Activated CD4-positive, alpha-beta T cell treated with anti-CD3 and anti-CD28 coated beads, Interleukin-10, Interleukin-2, amounts not matched to agents 100 ng/mL and 50 ng/mL, durations not matched to agents 16 hours and 8 hours (primary cell): ENCODE measurements around the gene GNPDA2.
A peak's percentile ranks its signal among the peaks of the same experiment; 100 is the strongest.
"Not testable (repeated sequence)": the region's sequence is repeated elsewhere in the genome, so short reads cannot be mapped to it uniquely, and the experiment has no call there.

ENCODE experiments used
- DNase-seq: peaks from one replicate; pipeline ENCODE4 v3.0.0-alpha.2; 2020

GNPDA2 gene

GRCh38 chr4:44726038-44726871 is at the start of gene GNPDA2:
Gene GNPDA2 (minus strand): TSS chr4:44726556. CDS start chr4:44722207, 4,349 bp downstream.
- DNase-seq: peak; percentile 90

GRCh38 chr4:44772340-44772739 is 46.0 kb upstream of the GNPDA2 start:
- no peak for DNase-seq

- no peak for DNase-seq
These were observed 45.4 kb upstream of the GNPDA2 start for GRCh38 chr4:44771789-44772188.

GRCh38 chr4:44766453-44766852 is 40.1 kb upstream of the GNPDA2 start:
- no peak for DNase-seq

- DNase-seq: no peak
These were observed 38.8 kb upstream of the GNPDA2 start for GRCh38 chr4:44765116-44765515.

DNA sequence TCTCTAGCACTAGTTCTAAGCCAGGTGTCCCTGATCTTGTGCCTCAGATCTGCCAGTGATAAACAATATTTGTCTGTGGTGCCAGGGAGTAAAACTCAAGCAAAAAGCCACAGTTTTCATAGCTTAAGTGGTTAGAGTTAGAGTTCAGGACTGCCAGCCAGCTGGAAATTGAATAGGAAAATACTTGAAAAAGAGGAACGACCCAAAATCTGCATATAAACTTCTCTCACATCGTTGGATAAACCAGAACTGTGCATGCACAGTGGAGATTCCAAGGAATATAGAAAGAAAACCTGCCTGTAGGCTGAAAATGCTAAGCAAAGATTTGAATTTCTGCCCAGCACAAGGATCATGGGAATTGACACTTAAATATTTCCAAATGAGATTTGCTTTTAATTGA is 35.0 kb upstream of the GNPDA2 start:
- no peak for DNase-seq

DNA sequence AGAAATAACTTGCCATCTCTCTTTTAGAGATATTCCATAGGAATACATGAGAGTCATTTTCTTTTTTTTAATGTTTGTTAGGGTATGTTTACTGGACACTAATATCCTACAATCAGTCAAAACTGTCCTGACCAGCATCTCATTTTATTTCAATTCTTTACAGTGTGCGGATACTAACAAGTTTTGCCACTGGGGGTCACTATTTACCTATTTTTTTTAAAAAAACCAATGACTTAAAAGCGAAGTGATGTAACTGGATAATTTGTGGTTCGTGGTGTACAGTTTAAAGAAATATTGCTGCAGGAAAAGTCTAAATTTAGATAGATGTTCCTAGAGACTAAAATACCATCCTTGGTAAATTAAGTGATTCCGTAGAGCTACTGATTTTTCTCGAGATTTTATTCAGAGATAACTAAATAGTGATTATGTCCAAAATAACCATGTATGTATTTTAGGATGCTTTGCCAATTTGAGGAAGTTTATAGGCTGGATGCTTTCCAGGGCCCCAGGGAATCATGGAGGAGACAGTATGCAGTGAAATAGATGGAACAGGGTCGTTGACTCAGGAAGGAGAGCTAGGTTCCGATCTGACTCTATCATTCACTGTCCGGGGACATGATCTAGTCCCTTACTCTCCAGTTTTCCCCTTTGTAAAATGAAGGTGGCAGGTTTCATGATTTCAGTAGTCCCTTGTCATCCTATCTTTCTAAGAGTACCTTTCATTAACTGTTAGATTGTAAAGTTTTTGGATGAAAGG is 34.0 kb upstream of the GNPDA2 start:
- DNase-seq: peak; percentile 44

DNA sequence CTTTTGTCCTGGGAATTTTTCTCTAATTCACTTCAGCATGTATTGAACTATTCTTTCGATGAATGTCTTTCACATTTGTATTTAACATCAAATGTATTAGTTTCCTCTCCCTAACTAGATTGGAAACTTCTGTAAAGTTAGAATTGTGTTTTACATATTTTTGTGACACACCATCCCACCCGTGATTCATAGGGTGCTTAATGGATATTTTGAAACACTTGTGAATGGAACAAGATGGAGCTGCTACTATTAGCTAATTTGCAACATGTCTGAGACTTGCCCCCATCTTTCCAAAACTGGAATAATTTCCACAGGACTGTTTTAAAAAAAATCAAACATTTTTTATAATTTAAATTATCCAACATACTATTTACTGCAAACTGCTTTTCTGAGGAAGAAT is 30.2 kb upstream of the GNPDA2 start:
- DNase-seq: no peak

DNA sequence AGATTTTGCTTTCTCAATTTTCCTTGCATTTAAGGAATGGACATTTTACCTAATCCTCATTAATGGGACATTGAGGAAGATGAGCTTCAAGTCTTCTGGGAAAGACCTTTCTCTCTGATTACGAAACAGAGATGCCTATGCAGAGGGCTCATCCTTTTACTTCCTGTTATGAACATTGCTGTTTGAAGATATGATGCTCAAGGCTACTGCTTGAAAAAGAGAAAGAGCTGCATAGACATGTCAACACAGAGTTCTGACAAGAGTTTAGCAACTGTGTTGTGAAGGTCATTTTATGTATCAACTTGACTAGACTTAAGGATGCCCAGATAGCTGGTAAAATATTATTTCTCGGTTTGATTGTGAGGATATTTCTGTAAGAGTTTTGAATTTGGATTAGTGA is 13.8 kb upstream of the GNPDA2 start:
- no peak for DNase-seq

- DNase-seq: peak; percentile 16
These were observed 12.3 kb upstream of the GNPDA2 start for GRCh38 chr4:44738615-44739014.

GRCh38 chr4:44736900-44737299 is 10.5 kb upstream of the GNPDA2 start:
- DNase-seq: no peak

DNA sequence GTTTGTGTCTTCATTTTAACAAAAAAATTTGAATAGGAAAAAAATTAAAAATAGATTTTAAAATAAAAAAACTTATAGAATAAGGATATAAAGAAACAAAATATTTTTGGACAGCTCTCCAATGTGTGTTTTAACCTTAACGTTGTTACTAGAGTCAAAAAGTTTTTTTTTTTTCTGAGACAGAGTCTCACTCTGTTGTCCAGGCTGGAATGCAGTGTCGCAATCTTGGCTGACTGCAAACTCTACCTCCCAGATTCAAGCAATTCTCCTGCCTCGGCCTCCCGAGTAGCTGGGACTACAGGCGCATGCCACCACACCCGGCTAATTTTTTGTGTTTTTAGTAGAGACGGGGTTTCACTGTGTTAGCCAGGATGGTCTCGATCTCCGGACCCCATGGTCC is 2.3 kb upstream of the GNPDA2 start:
- DNase-seq: not testable (repeated sequence)

GRCh38 chr4:44727471-44727870 is 1.1 kb upstream of the GNPDA2 start:
- no peak for DNase-seq

- no peak for DNase-seq
These were observed 674 bp downstream of the GNPDA2 start for GRCh38 chr4:44725726-44726037.

GRCh38 chr4:44725166-44725565 is 1.2 kb downstream of the GNPDA2 start:
- no peak for DNase-seq

GRCh38 chr4:44722001-44722400 is 4.4 kb downstream of the GNPDA2 start:
- DNase-seq: no peak

DNA sequence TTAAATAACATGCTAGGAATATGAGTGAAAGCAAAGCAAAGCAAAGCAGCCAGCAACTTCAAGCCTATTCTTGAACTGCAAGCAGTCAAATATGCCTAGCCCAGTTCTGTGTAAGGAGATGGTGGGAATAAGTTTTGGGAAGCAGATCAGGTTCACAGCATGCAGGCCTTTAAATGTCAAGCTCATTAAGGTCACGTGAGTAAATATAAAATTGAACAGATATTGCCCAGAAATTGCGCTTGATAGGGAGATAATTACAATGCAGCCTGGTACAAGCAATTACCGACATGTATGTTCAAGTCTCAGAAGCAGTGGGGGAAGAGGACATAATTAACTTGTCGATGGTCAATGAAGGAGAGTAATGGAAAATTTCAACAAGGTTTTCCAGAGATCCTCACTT is 6.0 kb downstream of the GNPDA2 start:
- DNase-seq: no peak

GRCh38 chr4:44716597-44716996 is 9.8 kb downstream of the GNPDA2 start:
- DNase-seq: no peak

- DNase-seq: no peak
These were observed 13.2 kb downstream of the GNPDA2 start for GRCh38 chr4:44713125-44713524.

DNA sequence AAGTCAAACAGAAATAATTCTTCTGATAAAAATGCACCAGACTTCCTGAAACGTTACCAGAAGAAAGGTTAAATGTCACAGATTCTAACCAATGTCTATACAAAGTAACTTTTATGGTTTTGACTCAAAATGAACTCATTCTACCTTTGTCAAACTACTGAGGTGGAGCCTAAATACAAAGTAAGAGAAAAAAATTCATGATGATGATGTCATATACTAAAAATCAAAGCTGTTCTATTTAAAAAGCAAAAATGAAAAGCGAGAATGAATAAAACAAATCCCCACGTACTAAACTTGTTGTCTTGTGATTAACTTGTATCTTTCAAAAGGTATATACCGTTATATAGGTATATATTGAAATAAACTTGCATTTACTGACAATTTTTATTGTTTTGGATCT is 21.7 kb downstream of the GNPDA2 start:
- DNase-seq: no peak

DNA sequence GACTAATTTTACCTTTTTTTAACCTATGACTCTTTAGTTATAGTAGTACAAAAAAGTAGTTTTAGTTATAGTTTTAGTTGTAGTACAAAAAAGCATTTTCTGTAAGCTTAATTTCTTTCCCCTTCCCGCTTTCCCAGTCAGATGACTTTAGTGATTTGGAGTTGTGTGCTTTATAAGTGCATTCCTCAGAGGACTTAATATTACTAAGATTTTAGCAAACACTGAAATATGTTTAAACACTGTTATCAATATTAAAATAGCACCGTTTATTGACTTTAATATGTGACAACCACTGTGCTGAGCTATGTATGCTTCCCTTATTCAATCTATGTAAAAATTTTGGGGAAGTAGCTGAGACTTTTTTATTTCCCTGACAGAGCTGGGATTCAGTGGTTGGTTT is 25.3 kb downstream of the GNPDA2 start:
- no peak for DNase-seq

GRCh38 chr4:44700427-44700826 is 25.9 kb downstream of the GNPDA2 start:
- DNase-seq: no peak

DNA sequence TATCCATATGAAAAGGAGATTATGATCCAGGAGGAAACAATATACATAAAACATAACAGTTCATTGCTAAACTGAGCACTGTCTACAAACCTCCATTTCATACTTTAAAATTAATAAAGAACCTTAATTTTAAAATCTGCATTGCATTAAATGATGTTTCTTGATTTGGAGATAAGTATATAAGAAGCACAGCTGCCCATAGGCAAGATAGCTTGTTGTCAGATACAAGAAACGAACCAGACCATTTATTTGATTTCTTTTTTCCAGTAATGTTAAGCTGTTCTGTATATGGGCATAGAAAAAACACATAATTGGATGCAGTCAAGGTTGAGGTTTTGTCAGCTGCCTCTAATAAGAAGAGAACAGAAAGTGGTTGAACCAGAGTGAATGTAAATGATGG is 41.7 kb downstream of the GNPDA2 start:
- no peak for DNase-seq

GRCh38 chr4:44679060-44679459 is 47.3 kb downstream of the GNPDA2 start:
- peak; percentile 49 for DNase-seq
